ENCODE measurements around the gene FAM13C.

- TF ChIP-seq EZH2 (IDR thresholded peaks at IDR 0.05) (no peak), POLR2AphosphoS5 (IDR thresholded peaks at IDR 0.05; ENCODE audit: borderline replicate concordance, low read depth, low read length) (no peak), FOXP2 (optimal IDR thresholded peaks at IDR 0.05; ENCODE audit: control extremely low read depth, extremely low read length, insufficient read depth) (no peak)
These were observed 46.9 kb downstream of the FAM13C start for GRCh38 chr10:59315465-59315864.
